ENCODE data around the gene SAPCD1. TPM values are rescaled to one million over a fixed set of nuclear protein-coding genes. Genes with fewer than 3 reads are reported as not detected.

The SAPCD1 gene
- total RNA-seq, 2 donors from 2014 or later: 7.9 to 8.4 TPM

- Histone ChIP-seq H3K4me3 (ENCODE audit: low read length) (peak within 1 kb of the TSS; percentile 80), H3K27me3 (ENCODE audit: control insufficient read depth, insufficient read depth, low read length, poor library complexity, severe bottlenecking) (no peaks in the 10 kb centered on the region), H3K9ac (ENCODE audit: extremely low read depth, low read length, poor library complexity, severe bottlenecking) (peak within 1 kb of the TSS; percentile 64), H3K36me3 (ENCODE audit: control insufficient read depth, insufficient read depth, low read length) (peaks cover 5% of the 10 kb centered on the region), H3K4me1 (ENCODE audit: control insufficient read depth, insufficient read depth, low read length) (peaks cover 13% of the 10 kb centered on the region), H3K27ac (ENCODE audit: low read depth, low read length) (peak within 1 kb of the TSS; percentile 78), H3K9me3 (ENCODE audit: control insufficient read depth, low read length) (no peaks in the 10 kb centered on the region)
- WGBS, 2 experiments (ENCODE audit: insufficient coverage in 1 of 2, insufficient read length in 1 of 2): 3 to 6% methylated on average over 31 to 58 of the region's 58 CpGs
- Mint-ChIP-seq H3K4me3 (peak within 1 kb of the TSS; percentile 99), H3K9me3 (no peaks in the 10 kb centered on the region), H3K4me1 (peaks cover 43% of the 10 kb centered on the region), H3K27ac (peak within 1 kb of the TSS; percentile 97), H3K36me3 (ENCODE audit: low read depth) (peaks cover 12% of the 10 kb centered on the region), H3K27me3 (ENCODE audit: insufficient read depth) (no peaks in the 10 kb centered on the region)
- DNase-seq: peak; percentile 100
- no peak for TF ChIP-seq CTCF (conservative IDR thresholded peaks at IDR 0.05)
Measured at GRCh38 chr6:31739639-31740396, 22.6 kb upstream of the SAPCD1 start, which contains the start of gene MSH5. TSS of gene MSH5 (plus strand) at chr6:31740005. CDS start at chr6:31740467, 462 bp downstream.

- Mint-ChIP-seq H3K4me3 (peak overlapping the region; percentile 99), H3K27me3 (ENCODE audit: insufficient read depth) (no peaks in the 10 kb centered on the region), H3K9me3 (no peaks in the 10 kb centered on the region), H3K4me1 (peaks cover 47% of the 10 kb centered on the region), H3K36me3 (ENCODE audit: low read depth) (peaks cover 12% of the 10 kb centered on the region), H3K27ac (peak overlapping the region; percentile 97)
- DNase-seq: no peak
- Histone ChIP-seq H3K9me3 (ENCODE audit: control insufficient read depth, low read length) (no peaks in the 10 kb centered on the region), H3K36me3 (ENCODE audit: control insufficient read depth, insufficient read depth, low read length) (peaks cover 5% of the 10 kb centered on the region), H3K9ac (ENCODE audit: extremely low read depth, low read length, poor library complexity, severe bottlenecking) (peak overlapping the region; percentile 64), H3K27ac (ENCODE audit: low read depth, low read length) (peak overlapping the region; percentile 78), H3K27me3 (ENCODE audit: control insufficient read depth, insufficient read depth, low read length, poor library complexity, severe bottlenecking) (no peaks in the 10 kb centered on the region), H3K4me1 (ENCODE audit: control insufficient read depth, insufficient read depth, low read length) (peaks cover 13% of the 10 kb centered on the region), H3K4me3 (ENCODE audit: low read length) (peak overlapping the region; percentile 80)
- 53 to 59% methylated on average over 18 to 29 of the region's 29 CpGs for WGBS, 2 experiments (ENCODE audit: insufficient coverage in 1 of 2, insufficient read length in 1 of 2)
- TF ChIP-seq CTCF (conservative IDR thresholded peaks at IDR 0.05): no peak
Measured at GRCh38 chr6:31740397-31741223, 21.8 kb upstream of the SAPCD1 start.

GRCh38 chr6:31741815-31742214 is 20.6 kb upstream of the SAPCD1 start:
- Mint-ChIP-seq H3K27me3 (ENCODE audit: insufficient read depth) (no peaks in the 10 kb centered on the region), H3K27ac (peak overlapping the region; percentile 44), H3K9me3 (no peaks in the 10 kb centered on the region), H3K4me3 (no peak overlapping the region), H3K4me1 (peaks cover 43% of the 10 kb centered on the region), H3K36me3 (ENCODE audit: low read depth) (peaks cover 12% of the 10 kb centered on the region)
- no peak for DNase-seq
- Histone ChIP-seq H3K4me3 (ENCODE audit: low read length) (no peak overlapping the region), H3K36me3 (ENCODE audit: control insufficient read depth, insufficient read depth, low read length) (peaks cover 5% of the 10 kb centered on the region), H3K9ac (ENCODE audit: extremely low read depth, low read length, poor library complexity, severe bottlenecking) (no peak overlapping the region), H3K9me3 (ENCODE audit: control insufficient read depth, low read length) (no peaks in the 10 kb centered on the region), H3K4me1 (ENCODE audit: control insufficient read depth, insufficient read depth, low read length) (peaks cover 11% of the 10 kb centered on the region), H3K27me3 (ENCODE audit: control insufficient read depth, insufficient read depth, low read length, poor library complexity, severe bottlenecking) (no peaks in the 10 kb centered on the region), H3K27ac (ENCODE audit: low read depth, low read length) (no peak overlapping the region)
- WGBS, 2 experiments (ENCODE audit: insufficient coverage in 1 of 2, insufficient read length in 1 of 2): 94 to 100% methylated on average over 2 of the region's 2 CpGs
- no peak for TF ChIP-seq CTCF (conservative IDR thresholded peaks at IDR 0.05)

Data from endodermal cell (in vitro differentiated cells).